PFSK-1 (cell line): ENCODE measurements around the gene BRAF.

Experiments
- FOXP2 ChIP-seq: optimal IDR thresholded peaks from 2 replicates; pipeline ENCODE3; 2011; ENCODE audit warnings: borderline replicate concordance, control low read depth, inconsistent platforms; ENCODE audit not compliant: insufficient read depth; ENCODE audit errors: extremely low read length, extremely low read depth
- POLR2AphosphoS5 ChIP-seq: IDR thresholded peaks from 2 replicates; pipeline ENCODE4 v1.6.1; 2012; ENCODE audit warnings: low read depth, mild to moderate bottlenecking, control low read depth, low read length, moderate library complexity
- REST ChIP-seq, 2 experiments: IDR thresholded peaks; 2 replicates each; pipeline versions ENCODE4 v1.6.1 to v1.8.0; 2011 to 2012; ENCODE audit warnings: low read depth in 2 of 2, low read length in 2 of 2, control low read depth in 1 of 2, inconsistent platforms in 1 of 2, mild to moderate bottlenecking in 1 of 2, moderate library complexity in 1 of 2; ENCODE audit not compliant: insufficient read depth in 1 of 2
- SIN3A ChIP-seq: IDR thresholded peaks from 2 replicates; pipeline ENCODE4 v1.6.1; 2012; ENCODE audit warnings: mild to moderate bottlenecking, low read length, moderate library complexity, borderline replicate concordance; ENCODE audit not compliant: insufficient read depth
- TAF1 ChIP-seq: IDR thresholded peaks from 2 replicates; pipeline ENCODE4 v1.6.1; 2012; ENCODE audit warnings: low read length, control low read depth, borderline replicate concordance; ENCODE audit not compliant: insufficient read depth

BRAF gene

DNA sequence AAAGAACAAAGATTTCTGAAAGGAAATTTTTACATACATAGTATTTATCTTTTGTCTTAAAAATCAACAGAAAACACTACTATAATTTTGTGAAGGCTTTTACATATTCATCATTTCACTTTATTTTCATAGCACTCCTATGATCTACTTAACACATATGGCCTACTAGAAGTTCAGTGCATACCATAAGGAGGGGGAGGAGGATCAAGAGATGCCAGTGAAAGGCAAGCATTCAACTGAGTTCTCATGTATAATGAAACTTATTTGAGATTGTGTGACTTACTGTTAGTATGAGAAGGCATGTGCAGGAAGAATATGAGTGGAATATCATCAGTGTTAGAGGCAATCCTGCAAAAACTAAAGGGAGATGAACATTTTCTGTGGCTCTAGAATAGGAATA is 10.6 kb downstream of the BRAF start:
- TF ChIP-seq FOXP2 (no peak), TAF1 (no peak), SIN3A (no peak), REST (IDR thresholded peaks at IDR 0.05; ENCODE audit: insufficient read depth in 1 of 2, low read depth in 2 of 2, low read length in 2 of 2) (no peak), POLR2AphosphoS5 (no peak)

- no peak for TF ChIP-seq POLR2AphosphoS5
- TF ChIP-seq SIN3A = no peak
- no peak for TF ChIP-seq REST (IDR thresholded peaks at IDR 0.05; ENCODE audit: insufficient read depth in 1 of 2, low read depth in 2 of 2, low read length in 2 of 2)
- no peak for TF ChIP-seq FOXP2
Measured at GRCh38 chr7:140911746-140912145, 13.0 kb downstream of the BRAF start.

DNA sequence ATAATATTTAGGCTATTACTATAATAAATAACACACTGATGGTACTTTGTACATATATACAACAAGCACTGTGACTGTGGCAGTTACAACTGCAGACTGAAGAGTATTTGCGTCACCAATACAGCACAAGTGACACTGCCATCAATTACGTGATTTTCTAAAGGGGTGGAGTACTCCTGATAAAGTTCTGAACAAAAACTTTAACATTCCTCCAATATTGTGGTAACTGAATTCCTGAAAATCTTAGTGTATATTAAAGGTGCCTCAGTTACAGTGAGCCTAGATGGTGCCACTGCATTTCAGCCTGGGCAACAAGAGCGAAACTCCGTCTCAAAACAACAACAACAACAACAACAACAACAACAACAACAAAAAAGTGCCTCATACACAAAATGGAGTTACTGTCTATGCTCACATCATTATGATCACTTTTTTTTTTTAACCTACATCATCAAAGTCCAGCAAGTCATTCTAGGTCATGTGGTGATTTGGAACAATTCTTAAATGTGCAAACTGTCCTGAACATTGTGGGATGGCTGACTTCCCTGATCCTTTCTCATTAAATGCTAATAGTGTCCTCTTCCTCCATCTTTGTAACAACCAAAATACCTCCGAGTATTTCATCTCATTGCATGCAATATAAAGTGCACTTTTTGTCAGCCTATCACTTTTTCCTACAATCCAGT is 15.1 kb downstream of the BRAF start:
- no peak for TF ChIP-seq TAF1
- TF ChIP-seq REST (IDR thresholded peaks at IDR 0.05; ENCODE audit: insufficient read depth in 1 of 2, low read depth in 2 of 2, low read length in 2 of 2) = no peak
- no peak for TF ChIP-seq POLR2AphosphoS5
- no peak for TF ChIP-seq FOXP2
- TF ChIP-seq SIN3A = no peak

GRCh38 chr7:140908361-140908760 is 16.4 kb downstream of the BRAF start:
- no peak for TF ChIP-seq FOXP2
- TF ChIP-seq TAF1 = no peak
- no peak for TF ChIP-seq REST (IDR thresholded peaks at IDR 0.05; ENCODE audit: insufficient read depth in 1 of 2, low read depth in 2 of 2, low read length in 2 of 2)
- no peak for TF ChIP-seq SIN3A
- no peak for TF ChIP-seq POLR2AphosphoS5
